DMS 273 (cell line): ENCODE data around the gene DPP3.

Experiments
- DNase-seq: peaks from one replicate; lab custom pipeline; 2025; ENCODE audit not compliant: unreplicated experiment; lab: John Stamatoyannopoulos, UW

Gene DPP3

GRCh38 chr11:66479394-66480116, 679 bp upstream of the DPP3 start:
- DNase-seq: peak; percentile 88

GRCh38 chr11:66484806-66485380, 4.7 kb downstream of the DPP3 start:
- DNase-seq: no peak

- no peak for DNase-seq
These were observed 8.7 kb downstream of the DPP3 start for GRCh38 chr11:66488957-66489356.

- peak; percentile 23 for DNase-seq
These were observed 9.4 kb downstream of the DPP3 start for GRCh38 chr11:66489636-66490035.

GRCh38 chr11:66491315-66491935, 11.2 kb downstream of the DPP3 start:
- DNase-seq: no peak

- DNase-seq: no peak
These were observed 12.1 kb downstream of the DPP3 start for GRCh38 chr11:66492161-66492865.

GRCh38 chr11:66493130-66493529, 12.9 kb downstream of the DPP3 start:
- no peak for DNase-seq

- DNase-seq: no peak
These were observed 14.2 kb downstream of the DPP3 start for GRCh38 chr11:66494458-66494857.

- peak; percentile 21 for DNase-seq
These were observed 14.7 kb downstream of the DPP3 start for GRCh38 chr11:66494935-66495334.

- DNase-seq: no peak
These were observed 15.2 kb downstream of the DPP3 start for GRCh38 chr11:66495401-66495854.

GRCh38 chr11:66497206-66497605, 17.0 kb downstream of the DPP3 start:
- DNase-seq: no peak

- no peak for DNase-seq
These were observed 18.3 kb downstream of the DPP3 start for GRCh38 chr11:66498506-66498905.

- no peak for DNase-seq
These were observed 25.1 kb downstream of the DPP3 start for GRCh38 chr11:66505276-66505816.

GRCh38 chr11:66509131-66509561, 28.9 kb downstream of the DPP3 start:
- DNase-seq: peak; percentile 41

- peak; percentile 91 for DNase-seq
These were observed 30.2 kb downstream of the DPP3 start, which contains the start of gene BBS1 for GRCh38 chr11:66510271-66510989. TSS of gene BBS1 (plus strand) at chr11:66510635. CDS start at chr11:66510660, 25 bp downstream.

GRCh38 chr11:66510990-66511339, 30.7 kb downstream of the DPP3 start:
- DNase-seq: no peak

GRCh38 chr11:66523611-66524010, 43.4 kb downstream of the DPP3 start:
- DNase-seq: no peak

GRCh38 chr11:66524304-66525040, 44.2 kb downstream of the DPP3 start:
- DNase-seq: no peak

- DNase-seq: no peak
These were observed 48.8 kb downstream of the DPP3 start for GRCh38 chr11:66529069-66529468.

- DNase-seq: no peak
These were observed 49.4 kb downstream of the DPP3 start for GRCh38 chr11:66529655-66530054.
